H1 (cell line): Measurements from ENCODE around the gene SMAD7. TPM values are rescaled to one million over a fixed set of nuclear protein-coding genes. Genes with fewer than 3 reads are reported as not detected.

Source experiments
- ATF2 ChIP-seq: IDR thresholded peaks from 2 replicates; pipeline ENCODE4 v1.6.1; 2012; ENCODE audit warnings: low read length, inconsistent platforms
- KDM4A ChIP-seq: IDR thresholded peaks from one replicate; pipeline ENCODE4 v1.7.1; 2012; ENCODE audit warnings: low read depth, mild to moderate bottlenecking, moderate library complexity, low read length, inconsistent platforms; ENCODE audit not compliant: severe bottlenecking
- SP4 ChIP-seq: IDR thresholded peaks from 2 replicates; pipeline ENCODE4 v1.6.1; 2012; ENCODE audit warnings: low read length, inconsistent platforms
- TBP ChIP-seq: IDR thresholded peaks from 2 replicates; pipeline ENCODE4 v1.6.1; 2011; ENCODE audit warnings: low read depth, low read length, improper control_type of control experiment
- USF2 ChIP-seq: IDR thresholded peaks from 2 replicates; pipeline ENCODE4 v1.6.1; 2011; ENCODE audit warnings: low read length, improper control_type of control experiment
- YY1 ChIP-seq: IDR thresholded peaks from 2 replicates; pipeline ENCODE4 v1.6.1; 2011; ENCODE audit warnings: low read depth, mild to moderate bottlenecking, low read length
- ZNF274 ChIP-seq: IDR thresholded peaks from 2 replicates; pipeline ENCODE4 v1.7.0; 2012; ENCODE audit warnings: low read length, borderline replicate concordance; ENCODE audit errors: extremely low read depth
- polyA plus RNA-seq, 7 experiments: library from polyadenylated mRNA; depleted of rRNA in 3 of 7; stranded (reverse) in 5 of 7; unstranded in 2 of 7; fragments of >200 nt in 5 of 7; fragments of 200-250 nt in 2 of 7; gene quantifications; 1 replicate in 5 of 7; 2 replicates in 1 of 7; 4 replicates in 1 of 7; pipeline versions ENCODE4 v1.2.1 to v1.2.3, GENCODE V29; 2011 to 2013; ENCODE audit warnings: missing spikeins in 2 of 7, mixed read lengths in 2 of 7
- total RNA-seq: library from RNA; stranded (reverse); fragmentation: NEBNext Ultra II Directional; extraction: Animal tissue kit (Norgen Biotek cat#: 25700); gene quantifications from 2 replicates; pipeline ENCODE4 v1.2.1, GENCODE V29; 2021

SMAD7 gene
- total and polyA plus RNA-seq, 2 of the 8 experiments (the other 6 are each of a cell fraction or from before 2014, with no cell fraction given) = 6.5 to 15.5 TPM

- TF ChIP-seq ZNF274 = no peak
- TF ChIP-seq YY1 = no peak
- no peak for TF ChIP-seq TBP
- no peak for TF ChIP-seq USF2
- no peak for TF ChIP-seq SP4
- no peak for TF ChIP-seq ATF2
- TF ChIP-seq KDM4A = no peak
- TF ChIP-seq, all 59 proteins: peak for 0
Observed at GRCh38 chr18:48918660-48919456, 31.9 kb downstream of the SMAD7 start (continued).
